NT2/D1 (cell line): ENCODE data around the gene PPEF1.

ENCODE experiments used
- SUZ12 ChIP-seq: IDR thresholded peaks from 2 replicates; pipeline ENCODE4 v1.6.1; 2011; ENCODE audit not compliant: insufficient read length, insufficient read depth; ENCODE audit errors: extremely low read depth
- YY1 ChIP-seq: IDR thresholded peaks from 2 replicates; pipeline ENCODE4 v1.6.1; 2011; ENCODE audit not compliant: insufficient read length, insufficient read depth
- ZNF274 ChIP-seq: IDR thresholded peaks from 2 replicates; pipeline ENCODE4 v1.6.1; 2011; ENCODE audit warnings: mild to moderate bottlenecking, low read depth, low read length

GRCh38 chrX:18692541-18692940 lies 14.9 kb upstream of the PPEF1 start:
- TF ChIP-seq ZNF274 (no peak), SUZ12 (no peak), YY1 (no peak)
